Measurements from ENCODE around the gene COL8A2. TPM values are rescaled to one million over a fixed set of nuclear protein-coding genes. Genes with fewer than 3 reads are reported as not detected.
A peak's percentile ranks its signal among the peaks of the same experiment; 100 is the strongest.

COL8A2 gene
- total RNA-seq, 2 experiments from 2014 or later: 0.07 TPM; not detected in 1

GRCh38 chr1:36118447-36119204 lies 6.4 kb downstream of the COL8A2 start:
- no peak overlapping the region for H3K4me3 Mint-ChIP-seq
- CTCF ChIA-PET: interaction anchor here (0.7 to 2.7 kb wide), 5 partner anchors 15 to 300 kb away, joined by 3 to 7 read pairs (median 4); no protein-coding TSS in a partner anchor
- intact Hi-C loops (cut with micrococcal nuclease): no loop called here
- H3K27me3 Mint-ChIP-seq (ENCODE audit: low read depth): peaks cover 19% of the 10 kb centered on the region
- DNase-seq: no peak
- H3K4me1 Mint-ChIP-seq (ENCODE audit: low read depth): peaks cover 11% of the 10 kb centered on the region
- H3K27ac Mint-ChIP-seq: no peak overlapping the region
- no peaks in the 10 kb centered on the region for H3K9me3 Mint-ChIP-seq
- H3K36me3 Mint-ChIP-seq (ENCODE audit: low read depth): no peaks in the 10 kb centered on the region

GRCh38 chr1:36116901-36117300 lies 8.1 kb downstream of the COL8A2 start:
- CTCF ChIA-PET: interaction anchor here (0.6 to 0.8 kb wide), 3 partner anchors 8 to 205 kb away, joined by 3 read pairs; no protein-coding TSS in a partner anchor
- no peak for DNase-seq
- no peak overlapping the region for H3K27ac Mint-ChIP-seq
- H3K36me3 Mint-ChIP-seq (ENCODE audit: low read depth): no peaks in the 10 kb centered on the region
- H3K27me3 Mint-ChIP-seq (ENCODE audit: low read depth): peaks cover 3% of the 10 kb centered on the region
- H3K9me3 Mint-ChIP-seq: no peaks in the 10 kb centered on the region
- intact Hi-C loops (cut with micrococcal nuclease): no loop called here
- no peak overlapping the region for H3K4me3 Mint-ChIP-seq
- no peaks in the 10 kb centered on the region for H3K4me1 Mint-ChIP-seq (ENCODE audit: low read depth)

GRCh38 chr1:36115931-36116330 lies 9.1 kb downstream of the COL8A2 start:
- H3K9me3 Mint-ChIP-seq: no peaks in the 10 kb centered on the region

GRCh38 chr1:36115200-36115669 lies 9.8 kb downstream of the COL8A2 start:
- CTCF ChIA-PET: interaction anchor here (0.7 to 1.7 kb wide), 2 partner anchors 18 to 19 kb away, joined by 3 to 5 read pairs; no protein-coding TSS in a partner anchor
- H3K27ac Mint-ChIP-seq: no peak overlapping the region
- H3K4me3 Mint-ChIP-seq: no peak overlapping the region
- intact Hi-C loops (cut with micrococcal nuclease): no loop called here
- H3K36me3 Mint-ChIP-seq (ENCODE audit: low read depth): no peaks in the 10 kb centered on the region
- H3K9me3 Mint-ChIP-seq: no peaks in the 10 kb centered on the region
- peaks cover 9% of the 10 kb centered on the region for H3K4me1 Mint-ChIP-seq (ENCODE audit: low read depth)
- no peak for DNase-seq
- no peaks in the 10 kb centered on the region for H3K27me3 Mint-ChIP-seq (ENCODE audit: low read depth)

More at GRCh38 chr1:36115931-36116330, 9.1 kb downstream of the COL8A2 start:
- H3K27ac Mint-ChIP-seq: no peak overlapping the region
- H3K4me3 Mint-ChIP-seq: no peak overlapping the region
- no peak for DNase-seq
- intact Hi-C loops (cut with micrococcal nuclease): no loop called here
- CTCF ChIA-PET: interaction anchor here (0.7 to 1.7 kb wide), 2 partner anchors 18 kb away, joined by 3 to 5 read pairs; no protein-coding TSS in a partner anchor
- H3K36me3 Mint-ChIP-seq (ENCODE audit: low read depth): no peaks in the 10 kb centered on the region
- H3K4me1 Mint-ChIP-seq (ENCODE audit: low read depth): peaks cover 6% of the 10 kb centered on the region
- no peaks in the 10 kb centered on the region for H3K27me3 Mint-ChIP-seq (ENCODE audit: low read depth)

- no peaks in the 10 kb centered on the region for H3K27me3 Mint-ChIP-seq (ENCODE audit: low read depth)
- CTCF ChIA-PET: interaction anchor here (0.6 kb wide), 1 partner anchor 74 kb away, joined by 3 read pairs; no protein-coding TSS in a partner anchor
- intact Hi-C loops (cut with micrococcal nuclease): no loop called here
- peaks cover 12% of the 10 kb centered on the region for H3K4me1 Mint-ChIP-seq (ENCODE audit: low read depth)
- H3K36me3 Mint-ChIP-seq (ENCODE audit: low read depth): no peaks in the 10 kb centered on the region
- H3K4me3 Mint-ChIP-seq: no peak overlapping the region
- no peaks in the 10 kb centered on the region for H3K9me3 Mint-ChIP-seq
- no peak overlapping the region for H3K27ac Mint-ChIP-seq
- no peak for DNase-seq
These were observed 10.7 kb downstream of the COL8A2 start for GRCh38 chr1:36114371-36114770.

- no peaks in the 10 kb centered on the region for H3K9me3 Mint-ChIP-seq
- H3K27me3 Mint-ChIP-seq (ENCODE audit: low read depth): no peaks in the 10 kb centered on the region
- CTCF ChIA-PET: interaction anchor here (0.6 kb wide), 1 partner anchor 256 kb away, joined by 3 read pairs; no protein-coding TSS in a partner anchor
- intact Hi-C loops (cut with micrococcal nuclease): no loop called here
- no peaks in the 10 kb centered on the region for H3K36me3 Mint-ChIP-seq (ENCODE audit: low read depth)
- no peak for DNase-seq
- no peak overlapping the region for H3K4me3 Mint-ChIP-seq
- peaks cover 22% of the 10 kb centered on the region for H3K4me1 Mint-ChIP-seq (ENCODE audit: low read depth)
- no peak overlapping the region for H3K27ac Mint-ChIP-seq
These were observed 12.2 kb downstream of the COL8A2 start for GRCh38 chr1:36112823-36113222.

GRCh38 chr1:36111151-36111550 lies 13.9 kb downstream of the COL8A2 start:
- Mint-ChIP-seq H3K36me3 (ENCODE audit: low read depth) (no peaks in the 10 kb centered on the region), H3K27me3 (ENCODE audit: low read depth) (no peaks in the 10 kb centered on the region), H3K4me3 (no peak overlapping the region), H3K9me3 (no peaks in the 10 kb centered on the region), H3K4me1 (ENCODE audit: low read depth) (peaks cover 22% of the 10 kb centered on the region), H3K27ac (no peak overlapping the region)
- intact Hi-C loops (cut with micrococcal nuclease): no loop called here
- no peak for DNase-seq
- CTCF ChIA-PET: interaction anchor here (0.7 to 2.9 kb wide), 3 partner anchors 9 to 175 kb away, joined by 3 to 17 read pairs (median 3); no protein-coding TSS in a partner anchor

- Mint-ChIP-seq H3K4me3 (no peak overlapping the region), H3K36me3 (ENCODE audit: low read depth) (no peaks in the 10 kb centered on the region), H3K27ac (no peak overlapping the region), H3K4me1 (ENCODE audit: low read depth) (peaks cover 22% of the 10 kb centered on the region), H3K9me3 (no peaks in the 10 kb centered on the region), H3K27me3 (ENCODE audit: low read depth) (no peaks in the 10 kb centered on the region)
- DNase-seq: peak; percentile 65
- intact Hi-C loops (cut with micrococcal nuclease): no loop called here
- CTCF ChIA-PET: interaction anchor here (0.7 to 2.9 kb wide), 4 partner anchors 8 to 217 kb away, joined by 3 to 17 read pairs (median 4); no protein-coding TSS in a partner anchor
These were observed 15.9 kb downstream of the COL8A2 start for GRCh38 chr1:36109041-36109679.

GRCh38 chr1:36108314-36108713 lies 16.7 kb downstream of the COL8A2 start:
- CTCF ChIA-PET: interaction anchor here (1.4 kb wide), 1 partner anchor 9 kb away, joined by 3 read pairs; no protein-coding TSS in a partner anchor
- H3K27ac Mint-ChIP-seq: no peak overlapping the region
- no peak for DNase-seq
- H3K9me3 Mint-ChIP-seq: no peaks in the 10 kb centered on the region
- intact Hi-C loops (cut with micrococcal nuclease): no loop called here
- no peaks in the 10 kb centered on the region for H3K27me3 Mint-ChIP-seq (ENCODE audit: low read depth)
- no peaks in the 10 kb centered on the region for H3K36me3 Mint-ChIP-seq (ENCODE audit: low read depth)
- peaks cover 22% of the 10 kb centered on the region for H3K4me1 Mint-ChIP-seq (ENCODE audit: low read depth)
- H3K4me3 Mint-ChIP-seq: no peak overlapping the region

GRCh38 chr1:36107394-36107793 lies 17.6 kb downstream of the COL8A2 start:
- CTCF ChIA-PET: interaction anchor here (1.1 to 1.2 kb wide), 2 partner anchors 28 to 193 kb away, joined by 4 to 5 read pairs; no protein-coding TSS in a partner anchor
- intact Hi-C loops (cut with micrococcal nuclease): no loop called here
- no peaks in the 10 kb centered on the region for H3K9me3 Mint-ChIP-seq
- H3K27ac Mint-ChIP-seq: no peak overlapping the region
- H3K27me3 Mint-ChIP-seq (ENCODE audit: low read depth): no peaks in the 10 kb centered on the region
- DNase-seq: no peak
- H3K36me3 Mint-ChIP-seq (ENCODE audit: low read depth): no peaks in the 10 kb centered on the region
- H3K4me1 Mint-ChIP-seq (ENCODE audit: low read depth): peaks cover 22% of the 10 kb centered on the region
- H3K4me3 Mint-ChIP-seq: no peak overlapping the region

- intact Hi-C loops (cut with micrococcal nuclease): no loop called here
- H3K9me3 Mint-ChIP-seq: no peaks in the 10 kb centered on the region
- no peak overlapping the region for H3K27ac Mint-ChIP-seq
- peaks cover 20% of the 10 kb centered on the region for H3K4me1 Mint-ChIP-seq (ENCODE audit: low read depth)
- H3K36me3 Mint-ChIP-seq (ENCODE audit: low read depth): no peaks in the 10 kb centered on the region
- H3K4me3 Mint-ChIP-seq: no peak overlapping the region
- CTCF ChIA-PET: interaction anchor here (1.1 kb wide), 1 partner anchor 29 kb away, joined by 5 read pairs; no protein-coding TSS in a partner anchor
- DNase-seq: no peak
- H3K27me3 Mint-ChIP-seq (ENCODE audit: low read depth): no peaks in the 10 kb centered on the region
These were observed 18.8 kb downstream of the COL8A2 start for GRCh38 chr1:36106269-36106668.

GRCh38 chr1:36101546-36101945 lies 23.5 kb downstream of the COL8A2 start:
- intact Hi-C loops (cut with micrococcal nuclease): no loop called here
- H3K4me3 Mint-ChIP-seq: no peak overlapping the region
- H3K4me1 Mint-ChIP-seq (ENCODE audit: low read depth): peaks cover 4% of the 10 kb centered on the region

More at GRCh38 chr1:36101546-36101945, 23.5 kb downstream of the COL8A2 start:
- DNase-seq: no peak
- CTCF ChIA-PET: interaction anchor here (0.8 to 6.4 kb wide), 4 partner anchors 10 to 87 kb away, joined by 3 to 61 read pairs (median 6); no protein-coding TSS in a partner anchor
- H3K27me3 Mint-ChIP-seq (ENCODE audit: low read depth): no peaks in the 10 kb centered on the region
- no peaks in the 10 kb centered on the region for H3K36me3 Mint-ChIP-seq (ENCODE audit: low read depth)
- no peaks in the 10 kb centered on the region for H3K9me3 Mint-ChIP-seq
- H3K27ac Mint-ChIP-seq: no peak overlapping the region
